Pericardium fibroblast (primary cell): Measurements from ENCODE around the gene CYB561A3. TPM values are rescaled to one million over a fixed set of nuclear protein-coding genes. Genes with fewer than 3 reads are reported as not detected.

ENCODE experiments used
- total RNA-seq: library from RNA; depleted of rRNA; stranded (reverse); fragments of >200 nt; gene quantifications from 2 replicates; pipeline ENCODE4 v1.2.3, GENCODE V29; 2015

CYB561A3 gene
- total RNA-seq: 102 and 118 TPM in 2 replicates

DNA sequence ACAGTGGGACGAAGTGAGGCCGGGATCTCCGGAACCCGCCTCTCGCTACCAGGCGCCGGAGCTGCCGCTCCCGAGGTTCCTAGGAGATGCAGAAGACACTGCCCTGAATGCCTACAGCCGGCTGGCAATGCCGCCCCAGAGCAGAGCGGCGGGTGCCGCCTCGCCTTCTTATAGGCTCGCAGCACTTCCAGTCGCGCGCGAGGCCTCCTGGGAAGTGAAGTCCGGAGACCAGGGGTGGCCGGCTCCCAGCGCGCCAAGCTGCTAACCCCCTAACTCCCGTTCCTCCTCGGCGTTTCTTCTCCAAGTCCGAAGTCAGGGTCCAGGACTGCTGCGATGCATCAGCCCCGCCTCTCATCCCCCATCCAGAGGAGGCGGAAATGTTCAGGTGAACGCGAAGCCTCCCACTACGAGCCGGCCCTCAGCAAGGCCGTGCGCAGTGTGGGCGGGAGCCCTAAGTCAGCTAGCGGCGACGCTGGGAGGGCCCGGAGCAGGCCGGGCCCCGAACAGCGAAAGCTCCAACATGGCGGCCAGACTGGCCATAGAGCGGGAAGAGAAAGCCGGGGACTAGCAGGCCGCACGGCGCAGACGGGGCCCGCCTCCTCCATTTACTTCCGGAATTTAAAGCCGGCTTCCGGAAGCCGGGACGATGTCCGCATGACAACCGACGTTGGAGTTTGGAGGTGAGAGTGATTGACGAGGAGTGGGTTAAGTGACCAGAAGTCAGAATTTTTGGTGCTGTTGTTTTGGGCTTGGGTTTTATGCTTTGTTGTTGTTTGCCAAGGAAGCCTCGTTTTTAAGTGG, at the start of gene CYB561A3, which contains the start of gene TMEM138:
TSS of gene CYB561A3 (minus strand) at position 142 of the 801 bp plus-strand sequence. CDS start 5,169 bp downstream, outside the sequence.
TSS of gene TMEM138 (plus strand) at position 634 of the 801 bp plus-strand sequence. CDS start 2,017 bp downstream, outside the sequence.

GRCh38 chr11:61332797-61333549, 28.7 kb downstream of the CYB561A3 start, which contains the start of the genes DDB1 and TKFC:
DDB1 (minus strand) TSS chr11:61333105; CDS start chr11:61332968, 137 bp downstream.
TKFC (plus strand) TSS chr11:61333228; CDS start chr11:61334729, 1,501 bp downstream.

Other genes starting within 250 kb of the CYB561A3 start
- gene VPS37C, start 200.5 kb downstream of the CYB561A3 start, total RNA-seq: 9.7 TPM in 2 replicates
- not detected in 2 replicates for gene PGA3, start 158.4 kb downstream of the CYB561A3 start, total RNA-seq
- gene PGA4, start 139.5 kb downstream of the CYB561A3 start, total RNA-seq: not detected in 2 replicates
- not detected in 2 replicates for gene PGA5, start 120.7 kb downstream of the CYB561A3 start, total RNA-seq
- gene VWCE, start 66.6 kb downstream of the CYB561A3 start, total RNA-seq: 2.2 and 4.4 TPM in 2 replicates
- 180 and 209 TPM in 2 replicates for gene DDB1, start 28.8 kb downstream of the CYB561A3 start, total RNA-seq
- gene TKFC, start 28.7 kb downstream of the CYB561A3 start, total RNA-seq: 27.8 and 30.3 TPM in 2 replicates
- 32.8 and 42.8 TPM in 2 replicates for gene TMEM138, start 492 bp upstream of the CYB561A3 start, total RNA-seq
- 12.8 and 14.0 TPM in 2 replicates for gene TMEM216, start 30.7 kb upstream of the CYB561A3 start, total RNA-seq
- gene CPSF7, start 68.1 kb upstream of the CYB561A3 start, total RNA-seq: 26.2 and 26.3 TPM in 2 replicates
- gene SDHAF2, start 68.2 kb upstream of the CYB561A3 start, total RNA-seq: 38.5 and 67.4 TPM in 2 replicates
- gene LRRC10B, start 146.9 kb upstream of the CYB561A3 start, total RNA-seq: not detected in 2 replicates
- 0.47 and 2.6 TPM in 2 replicates for gene SYT7, start 219.2 kb upstream of the CYB561A3 start, total RNA-seq